ENCODE data around the gene CYP4A22. TPM values are rescaled to one million over a fixed set of nuclear protein-coding genes. Genes with fewer than 3 reads are reported as not detected.
"Not testable (repeated sequence)": the region's sequence is repeated elsewhere in the genome, so short reads cannot be mapped to it uniquely, and the experiment has no call there.

The CYP4A22 gene
- total and polyA plus RNA-seq, 2 donors (not counting 3 experiments of a cell fraction or from before 2014, with no cell fraction given): not detected

DNA sequence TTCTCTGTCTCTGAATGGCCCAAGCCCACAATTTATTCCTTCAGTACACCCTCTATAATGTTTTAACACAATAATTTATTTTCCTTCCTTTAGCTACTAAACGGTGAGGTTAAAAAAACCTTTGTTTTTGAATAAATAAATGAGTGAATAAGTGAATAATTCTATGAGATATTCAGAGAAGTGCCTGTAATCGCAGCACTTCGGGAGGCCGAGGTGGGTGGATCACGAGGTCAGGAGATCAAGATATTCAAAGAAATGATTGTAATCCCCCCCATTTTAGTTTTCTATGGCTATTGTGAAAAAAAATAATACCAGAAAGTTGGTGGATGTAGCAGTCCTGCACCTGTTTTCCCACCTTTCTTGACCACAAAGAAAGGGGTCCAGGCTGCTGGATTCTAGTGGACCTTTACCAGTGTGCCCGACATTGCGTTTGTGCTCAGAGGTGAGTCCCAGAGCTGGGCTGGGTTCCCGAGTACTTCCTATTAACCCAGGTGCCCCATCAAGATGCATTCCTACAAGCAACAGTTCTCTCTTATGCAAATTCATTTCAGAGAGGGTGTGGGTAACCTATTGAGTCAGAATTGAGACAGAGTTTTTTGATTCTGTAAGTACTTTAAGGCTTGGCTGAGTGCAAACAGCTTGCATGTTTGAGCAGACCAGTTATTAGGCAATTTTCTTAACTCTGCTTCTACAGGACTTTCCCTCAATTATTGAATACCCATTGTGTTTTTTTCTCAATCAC, 7.6 kb upstream of the CYP4A22 start:
- H2AFZ ChIP-seq (ENCODE audit: low read depth, low read length); BruUV-seq (replicated peaks); POLR2A ChIA-PET; H3K9ac ChIP-seq (replicated peaks; ENCODE audit: extremely low read depth, insufficient read depth, low read length); intact Hi-C loops (cut with micrococcal nuclease); H3K4me1 ChIP-seq (ENCODE audit: control insufficient read depth, extremely low read depth, insufficient read depth, low read length); H4K20me1 ChIP-seq (replicated peaks; ENCODE audit: control insufficient read depth, extremely low read depth, insufficient read depth, low read length); H3K36me3 ChIP-seq (ENCODE audit: control insufficient read depth in 2 of 2, extremely low read depth in 1 of 2, insufficient read depth in 2 of 2, low read length in 2 of 2); dilution Hi-C loops (cut with MboI; ENCODE audit: extremely low pct_ligation_motif_present, low sequenced_read_pairs); H3K4me3 ChIP-seq (replicated peaks in 1 of 3; ENCODE audit: insufficient read depth in 1 of 3, low read depth in 1 of 3, low read length in 3 of 3); H3K27me3 ChIP-seq (ENCODE audit: control insufficient read depth in 2 of 2, insufficient read depth in 2 of 2, low read length in 2 of 2); H3K9me1 ChIP-seq (replicated peaks; ENCODE audit: control insufficient read depth, extremely low read depth, insufficient read depth, low read length); H3K79me2 ChIP-seq (ENCODE audit: control insufficient read depth, insufficient read depth, low read length); H3K4me2 ChIP-seq (ENCODE audit: insufficient read depth, low read length); H3K9me3 ChIP-seq (replicated peaks; ENCODE audit: control insufficient read depth, insufficient read depth, low read length); DNase-seq (ENCODE audit: low read depth, low spot score); H3K27ac ChIP-seq (ENCODE audit: insufficient read depth, low read depth, low read length); FAIRE-seq: not testable (repeated sequence)
- CTCF ChIA-PET: interaction anchor here (0.6 kb wide), 1 partner anchor 250 kb away, joined by 4 read pairs; no protein-coding TSS in a partner anchor

GRCh38 chr1:47132665-47133064, 4.6 kb upstream of the CYP4A22 start:
- not testable (repeated sequence) for H3K9ac ChIP-seq (replicated peaks; ENCODE audit: extremely low read depth, insufficient read depth, low read length)

More at GRCh38 chr1:47132665-47133064, 4.6 kb upstream of the CYP4A22 start:
- POLR2A ChIA-PET; H3K27ac ChIP-seq (ENCODE audit: insufficient read depth, low read depth, low read length); DNase-seq (ENCODE audit: low read depth, low spot score); H3K9me1 ChIP-seq (replicated peaks; ENCODE audit: control insufficient read depth, extremely low read depth, insufficient read depth, low read length); H3K36me3 ChIP-seq (ENCODE audit: control insufficient read depth in 2 of 2, extremely low read depth in 1 of 2, insufficient read depth in 2 of 2, low read length in 2 of 2); H4K20me1 ChIP-seq (replicated peaks; ENCODE audit: control insufficient read depth, extremely low read depth, insufficient read depth, low read length); CTCF ChIA-PET; H3K27me3 ChIP-seq (ENCODE audit: control insufficient read depth in 2 of 2, insufficient read depth in 2 of 2, low read length in 2 of 2); dilution Hi-C loops (cut with MboI; ENCODE audit: extremely low pct_ligation_motif_present, low sequenced_read_pairs); H3K4me1 ChIP-seq (ENCODE audit: control insufficient read depth, extremely low read depth, insufficient read depth, low read length); H3K79me2 ChIP-seq (ENCODE audit: control insufficient read depth, insufficient read depth, low read length); H2AFZ ChIP-seq (ENCODE audit: low read depth, low read length); BruUV-seq (replicated peaks); FAIRE-seq; H3K4me2 ChIP-seq (ENCODE audit: insufficient read depth, low read length); intact Hi-C loops (cut with micrococcal nuclease); H3K9me3 ChIP-seq (replicated peaks; ENCODE audit: control insufficient read depth, insufficient read depth, low read length); H3K4me3 ChIP-seq (replicated peaks in 1 of 3; ENCODE audit: insufficient read depth in 1 of 3, low read depth in 1 of 3, low read length in 3 of 3): not testable (repeated sequence)
